ENCODE measurements around the gene INAFM2.

Gene INAFM2

GRCh38 chr15:40360015-40360414 lies 36.5 kb downstream of the INAFM2 start:
- Histone ChIP-seq H3K79me2 (ENCODE audit: insufficient read depth, low read depth) (no peaks in the 10 kb centered on the region), H3K4me2 (no peak overlapping the region), H2AFZ (ENCODE audit: low read depth) (no peak overlapping the region), H3K9ac (no peak overlapping the region), H3K4me3 (IDR thresholded peaks at IDR 0.05; ENCODE audit: insufficient read depth, low read depth, low read length) (no peak overlapping the region), H3K4me1 (ENCODE audit: low read depth, poor library complexity, severe bottlenecking) (peaks cover 7% of the 10 kb centered on the region), H4K20me1 (ENCODE audit: insufficient read depth) (no peaks in the 10 kb centered on the region), H3K27me3 (ENCODE audit: insufficient read depth, low read depth) (peaks cover 19% of the 10 kb centered on the region), H3K36me3 (ENCODE audit: insufficient read depth) (no peaks in the 10 kb centered on the region), H3K27ac (no peak overlapping the region)
- TF ChIP-seq CTCF (conservative IDR thresholded peaks at IDR 0.05; ENCODE audit: low read depth, low read length) = no peak

- Histone ChIP-seq H3K4me1 (ENCODE audit: low read depth, poor library complexity, severe bottlenecking) (peaks cover 7% of the 10 kb centered on the region), H3K9ac (no peak overlapping the region), H3K79me2 (ENCODE audit: insufficient read depth, low read depth) (no peaks in the 10 kb centered on the region), H2AFZ (ENCODE audit: low read depth) (no peak overlapping the region), H3K36me3 (ENCODE audit: insufficient read depth) (no peaks in the 10 kb centered on the region), H3K4me2 (no peak overlapping the region), H3K4me3 (IDR thresholded peaks at IDR 0.05; ENCODE audit: insufficient read depth, low read depth, low read length) (no peak overlapping the region), H3K27me3 (ENCODE audit: insufficient read depth, low read depth) (peaks cover 19% of the 10 kb centered on the region), H3K27ac (no peak overlapping the region), H4K20me1 (ENCODE audit: insufficient read depth) (no peaks in the 10 kb centered on the region)
- TF ChIP-seq CTCF (conservative IDR thresholded peaks at IDR 0.05; ENCODE audit: low read depth, low read length) = no peak
Observed at GRCh38 chr15:40361640-40362039, 38.1 kb downstream of the INAFM2 start.

- Histone ChIP-seq H3K4me3 (IDR thresholded peaks at IDR 0.05; ENCODE audit: insufficient read depth, low read depth, low read length) (no peak overlapping the region), H3K27me3 (ENCODE audit: insufficient read depth, low read depth) (peaks cover 15% of the 10 kb centered on the region), H3K9ac (no peak overlapping the region), H3K4me2 (no peak overlapping the region), H3K4me1 (ENCODE audit: low read depth, poor library complexity, severe bottlenecking) (peaks cover 12% of the 10 kb centered on the region), H3K36me3 (ENCODE audit: insufficient read depth) (no peaks in the 10 kb centered on the region), H4K20me1 (ENCODE audit: insufficient read depth) (no peaks in the 10 kb centered on the region), H3K79me2 (ENCODE audit: insufficient read depth, low read depth) (no peaks in the 10 kb centered on the region), H3K27ac (no peak overlapping the region), H2AFZ (ENCODE audit: low read depth) (no peak overlapping the region)
- TF ChIP-seq CTCF (conservative IDR thresholded peaks at IDR 0.05; ENCODE audit: low read depth, low read length) = no peak
Observed at GRCh38 chr15:40363611-40364010, 40.1 kb downstream of the INAFM2 start.

- H3K27me3 ChIP-seq (ENCODE audit: insufficient read depth, low read depth) = peaks cover 10% of the 10 kb centered on the region; the same call in 1 of the 2 replicates
Observed at GRCh38 chr15:40364251-40364650, 40.8 kb downstream of the INAFM2 start.

More at GRCh38 chr15:40364251-40364650, 40.8 kb downstream of the INAFM2 start:
- no peaks in the 10 kb centered on the region for H4K20me1 ChIP-seq (ENCODE audit: insufficient read depth)
- H2AFZ ChIP-seq (ENCODE audit: low read depth) = no peak overlapping the region
- H3K4me3 ChIP-seq (IDR thresholded peaks at IDR 0.05; ENCODE audit: insufficient read depth, low read depth, low read length) = no peak overlapping the region
- peaks cover 11% of the 10 kb centered on the region for H3K4me1 ChIP-seq (ENCODE audit: low read depth, poor library complexity, severe bottlenecking)
- no peak overlapping the region for H3K4me2 ChIP-seq
- H3K27ac ChIP-seq = no peak overlapping the region
- no peak for TF ChIP-seq CTCF (conservative IDR thresholded peaks at IDR 0.05; ENCODE audit: low read depth, low read length)
- no peak overlapping the region for H3K9ac ChIP-seq
- H3K36me3 ChIP-seq (ENCODE audit: insufficient read depth) = no peaks in the 10 kb centered on the region
- no peaks in the 10 kb centered on the region for H3K79me2 ChIP-seq (ENCODE audit: insufficient read depth, low read depth)
